ENCODE results near the gene ICA1L. TPM values are rescaled to one million over a fixed set of nuclear protein-coding genes. Genes with fewer than 3 reads are reported as not detected.
"Not testable (repeated sequence)": the region's sequence is repeated elsewhere in the genome, so short reads cannot be mapped to it uniquely, and the experiment has no call there.

Gene ICA1L
- total and polyA plus RNA-seq, 2 of the 8 experiments (the other 6 are each of a cell fraction or from before 2014, with no cell fraction given): 1.1 to 3.4 TPM

DNA sequence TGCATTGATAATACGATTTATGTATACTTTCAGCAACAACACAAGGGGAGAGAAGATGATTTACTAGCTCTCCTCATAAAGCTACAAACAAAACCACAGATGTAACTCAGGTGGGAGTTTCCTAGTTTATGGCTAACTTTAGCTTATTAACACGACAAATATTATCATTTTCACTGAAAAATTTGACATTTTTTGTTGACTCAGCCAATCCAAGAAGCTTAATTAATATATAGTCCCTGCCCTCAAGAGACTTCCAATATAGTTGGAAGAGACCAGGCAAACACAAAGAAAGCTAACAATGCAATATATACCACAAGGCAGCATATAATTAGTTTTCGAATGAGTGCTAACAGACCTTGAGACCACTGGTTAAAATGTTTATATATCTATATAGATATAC lies 39.1 kb upstream of the ICA1L start (continued):
- TF ChIP-seq JUN (IDR thresholded peaks at IDR 0.05; ENCODE audit: low read depth, low read length) (no peak), PHF8 (conservative IDR thresholded peaks at IDR 0.05; ENCODE audit: low read depth, low read length) (no peak), NRF1 (IDR thresholded peaks at IDR 0.05; ENCODE audit: low read depth, low read length) (no peak), SIRT6 (IDR thresholded peaks at IDR 0.05; ENCODE audit: low read length) (no peak), KDM5A (IDR thresholded peaks at IDR 0.05; ENCODE audit: low read length) (no peak), BRCA1 (IDR thresholded peaks at IDR 0.05; ENCODE audit: low read depth, low read length) (no peak)
- TF ChIP-seq, protein P1, sequence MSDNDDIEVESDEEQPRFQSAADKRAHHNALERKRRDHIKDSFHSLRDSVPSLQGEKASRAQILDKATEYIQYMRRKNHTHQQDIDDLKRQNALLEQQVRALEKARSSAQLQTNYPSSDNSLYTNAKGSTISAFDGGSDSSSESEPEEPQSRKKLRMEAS (IDR thresholded peaks at IDR 0.05): no peak

DNA sequence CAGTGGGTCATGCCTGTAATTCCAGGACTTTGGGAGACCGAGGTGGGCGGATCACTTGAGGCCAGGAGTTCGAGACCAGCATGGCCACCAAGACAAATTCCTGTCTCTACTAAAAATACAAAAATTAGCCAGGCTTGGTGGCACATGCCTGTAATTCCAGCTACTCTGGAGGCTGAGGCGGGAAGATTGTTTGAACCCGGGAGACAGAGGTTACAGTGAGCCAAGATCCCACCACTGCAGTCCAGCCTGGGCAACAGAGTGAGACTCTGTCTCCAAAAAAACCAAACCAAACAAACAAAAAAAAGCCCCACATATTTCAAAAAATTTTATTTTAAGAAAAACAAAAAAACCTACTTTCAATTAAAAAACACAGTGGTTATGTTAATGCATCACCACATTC lies 38.7 kb upstream of the ICA1L start:
- not testable (repeated sequence) for H3K4ac ChIP-seq (replicated peaks; ENCODE audit: insufficient read length, low read depth, low read length); H3K4me1 ChIP-seq (replicated peaks in 1 of 4; ENCODE audit: control insufficient read depth in 3 of 4, insufficient read depth in 4 of 4, low read length in 3 of 4); H3K14ac ChIP-seq (ENCODE audit: insufficient read length); FAIRE-seq; H3K23ac ChIP-seq (ENCODE audit: insufficient read length); H3K18ac ChIP-seq (ENCODE audit: extremely low read depth, low read length); H2BK15ac ChIP-seq (ENCODE audit: low read length); H3K9ac ChIP-seq (replicated peaks in 1 of 4; ENCODE audit: extremely low read depth in 1 of 4, low read depth in 3 of 4, low read length in 3 of 4); H4K20me1 ChIP-seq (replicated peaks in 1 of 2; ENCODE audit: control insufficient read depth in 1 of 2, insufficient read depth in 2 of 2, low read length in 2 of 2); H2AK5ac ChIP-seq (ENCODE audit: low read depth, low read length); DNase-seq (ENCODE audit: low read depth in 1 of 2, low spot score in 2 of 2); H4K91ac ChIP-seq (replicated peaks; ENCODE audit: insufficient read length, low read length); H3K23me2 ChIP-seq (ENCODE audit: low read depth, low read length); H3K27me3 ChIP-seq (replicated peaks in 1 of 4; ENCODE audit: control insufficient read depth in 3 of 4, extremely low read depth in 1 of 4, insufficient read depth in 3 of 4, low read length in 3 of 4); H3K56ac ChIP-seq (replicated peaks; ENCODE audit: insufficient read length, low read depth, low read length); H2AFZ ChIP-seq (ENCODE audit: low read length); H3K27ac ChIP-seq (ENCODE audit: low read depth, low read length); H4K8ac ChIP-seq (ENCODE audit: extremely low read depth, insufficient read depth, low read length); H2BK5ac ChIP-seq (ENCODE audit: low read depth, low read length); H2BK12ac ChIP-seq (ENCODE audit: low read depth, low read length); H2BK120ac ChIP-seq (replicated peaks; ENCODE audit: low read depth, low read length); H3K79me1 ChIP-seq (ENCODE audit: low read depth, low read length); H4K5ac ChIP-seq (ENCODE audit: insufficient read length, low read depth, low read length); H3K9me3 ChIP-seq (ENCODE audit: insufficient read depth in 2 of 2, low read depth in 1 of 2, low read length in 1 of 2); H2BK20ac ChIP-seq (ENCODE audit: low read length)
- Histone ChIP-seq H3K36me3 (ENCODE audit: control insufficient read depth in 2 of 4, insufficient read depth in 4 of 4, low read length in 3 of 4) (peaks cover 0 to 21% (median 3%) of the 10 kb centered on the region in 4 experiments; a peak in 2 of 8 replicates), H3K4me2 (ENCODE audit: insufficient read depth in 1 of 2, low read depth in 2 of 2, low read length in 2 of 2) (peak overlapping the region; percentile 58 to 79), H3K4me3 (ENCODE audit: extremely low read depth in 1 of 4, insufficient read depth in 2 of 4, low read depth in 3 of 4, low read length in 4 of 4) (peak overlapping the region in 3 of 4 experiments; percentile 96 to 99 (median 98); a peak in 7 of 8 replicates), H3K79me2 (ENCODE audit: control insufficient read depth in 1 of 2, insufficient read depth in 2 of 2, low read length in 2 of 2) (peaks cover 20 to 62% of the 10 kb centered on the region in 2 experiments)
- ChIA-PET CTCF (ENCODE audit: partially characterized antibody) (interaction anchor here (1.0 kb wide), 1 partner anchor 322 kb away, joined by 4 read pairs; no protein-coding TSS in a partner anchor), POLR2A (ENCODE audit: partially characterized antibody) (interaction anchor here (1.7 to 2.6 kb wide), 6 partner anchors 14 to 329 kb away, joined by 7 to 10 read pairs (median 8); partner anchors contain the start of genes CYP20A1 and ICA1L)
- WGBS, 2 experiments (ENCODE audit: extremely low coverage in 1 of 2, insufficient coverage in 1 of 2, insufficient read length in 1 of 2, insufficient replicate concordance in 2 of 2, low coverage in 1 of 2, low lambda C conversion rate in 2 of 2, missing lambda C conversion rate in 1 of 2): 89% methylated on average over 5 of the region's 5 CpGs; no CpG with 5 or more reads in 1 of the 2 experiments
